ENCODE results near the gene PLEKHA1. TPM values are rescaled to one million over a fixed set of nuclear protein-coding genes. Genes with fewer than 3 reads are reported as not detected.

The PLEKHA1 gene
- total and polyA plus RNA-seq, 2 of the 4 experiments (the other 2 are of a cell fraction) = 7.2 to 9.5 TPM

DNA sequence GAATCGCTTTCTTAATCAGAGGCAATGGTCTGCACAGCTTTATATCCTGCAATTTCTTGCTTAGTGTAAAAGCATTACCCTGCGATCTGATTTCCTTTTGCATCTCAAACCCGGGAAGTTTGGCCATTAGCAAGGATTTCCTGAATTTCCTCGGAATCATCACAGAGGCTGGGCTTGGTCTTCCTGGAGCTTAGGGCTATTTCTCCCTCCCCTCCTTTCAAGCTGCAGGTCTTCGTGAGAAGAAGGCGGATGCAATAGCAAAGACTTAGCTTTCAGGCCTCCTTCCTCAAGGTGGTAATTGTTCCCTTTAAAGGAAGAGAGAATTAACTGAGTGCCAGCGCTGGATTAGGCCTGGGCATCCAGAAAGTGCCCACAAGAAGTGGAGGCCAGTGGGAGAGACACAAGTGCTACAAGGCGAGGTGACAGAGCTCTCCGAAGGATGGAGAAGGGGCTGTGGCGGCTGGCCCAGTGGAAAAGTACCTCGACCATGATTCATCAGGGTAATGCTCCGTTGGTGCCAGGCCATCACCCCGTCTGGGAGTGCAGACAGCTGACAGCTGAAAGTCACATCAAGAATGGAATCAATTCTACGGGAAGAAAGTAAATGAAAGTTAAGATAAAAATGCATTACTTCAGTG, 76.0 kb downstream of the PLEKHA1 start:
- TF ChIP-seq CHD1 (IDR thresholded peaks at IDR 0.05; ENCODE audit: low read depth, low read length) = no peak
- TF ChIP-seq CEBPB (IDR thresholded peaks at IDR 0.05; ENCODE audit: low read depth, low read length) = no peak
- no peak for TF ChIP-seq RFX5 (IDR thresholded peaks at IDR 0.05; ENCODE audit: low read depth, low read length)
- TF ChIP-seq, protein P1, sequence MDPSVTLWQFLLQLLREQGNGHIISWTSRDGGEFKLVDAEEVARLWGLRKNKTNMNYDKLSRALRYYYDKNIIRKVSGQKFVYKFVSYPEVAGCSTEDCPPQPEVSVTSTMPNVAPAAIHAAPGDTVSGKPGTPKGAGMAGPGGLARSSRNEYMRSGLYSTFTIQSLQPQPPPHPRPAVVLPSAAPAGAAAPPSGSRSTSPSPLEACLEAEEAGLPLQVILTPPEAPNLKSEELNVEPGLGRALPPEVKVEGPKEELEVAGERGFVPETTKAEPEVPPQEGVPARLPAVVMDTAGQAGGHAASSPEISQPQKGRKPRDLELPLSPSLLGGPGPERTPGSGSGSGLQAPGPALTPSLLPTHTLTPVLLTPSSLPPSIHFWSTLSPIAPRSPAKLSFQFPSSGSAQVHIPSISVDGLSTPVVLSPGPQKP (IDR thresholded peaks at IDR 0.05; ENCODE audit: borderline replicate concordance, low read depth, low read length) = no peak
- TF ChIP-seq FOS (IDR thresholded peaks at IDR 0.05; ENCODE audit: low read depth, low read length) = no peak
- Histone ChIP-seq H2AK5ac (ENCODE audit: low read depth, low read length) (no peak overlapping the region), H3K9me1 (ENCODE audit: insufficient read depth, low read length) (peaks cover 4% of the 10 kb centered on the region; the same call in 1 of the 2 replicates), H3K79me1 (ENCODE audit: low read depth in 1 of 2, low read length in 2 of 2) (no peaks in the 10 kb centered on the region), H2BK120ac (ENCODE audit: low read depth, low read length) (no peak overlapping the region), H3K4me1 (ENCODE audit: control insufficient read depth, insufficient read depth, low read length) (peaks cover 6% of the 10 kb centered on the region), H4K5ac (ENCODE audit: low read depth, low read length) (no peak overlapping the region), H2AK9ac (replicated peaks; ENCODE audit: low read depth, low read length, poor library complexity) (no peak overlapping the region), H3K36me3 (ENCODE audit: control insufficient read depth, insufficient read depth, low read length) (no peaks in the 10 kb centered on the region), H3K4ac (ENCODE audit: low read depth, low read length) (no peak overlapping the region), H3K9ac (ENCODE audit: low read depth, low read length) (no peak overlapping the region), H3K23ac (ENCODE audit: low read depth, low read length) (no peak overlapping the region), H3K18ac (ENCODE audit: low read depth, low read length) (no peak overlapping the region), H3K56ac (ENCODE audit: extremely low read depth, insufficient read depth, low read length) (no peak overlapping the region), H4K20me1 (ENCODE audit: insufficient read depth, low read length) (no peaks in the 10 kb centered on the region), H3K4me3 (ENCODE audit: insufficient read depth, low read depth, low read length) (no peak overlapping the region), H2BK5ac (ENCODE audit: low read depth, low read length, poor library complexity, severe bottlenecking) (no peak overlapping the region), H3K14ac (replicated peaks; ENCODE audit: low read depth, low read length) (no peak overlapping the region), H4K91ac (ENCODE audit: insufficient read depth, low read depth, low read length) (no peak overlapping the region; the same call in 1 of the 2 replicates), H2BK20ac (ENCODE audit: low read depth, low read length) (no peak overlapping the region), H3K27ac (ENCODE audit: insufficient read depth, low read length) (no peak overlapping the region), H2AFZ (replicated peaks; ENCODE audit: low read length, poor library complexity) (no peak overlapping the region), H3K9me3 (ENCODE audit: control insufficient read depth, insufficient read depth, low read length) (peaks cover 3% of the 10 kb centered on the region), H3K27me3 (ENCODE audit: control insufficient read depth, insufficient read depth, low read length) (no peaks in the 10 kb centered on the region; the same call in none of the 2 replicates), H3K4me2 (ENCODE audit: low read depth, low read length) (no peak overlapping the region), H2BK15ac (ENCODE audit: low read depth, low read length) (no peak overlapping the region), H4K8ac (ENCODE audit: low read depth in 2 of 2, low read length in 2 of 2) (no peak overlapping the region)
- intact Hi-C loops (cut with micrococcal nuclease) (no loop called here), in situ Hi-C loops (cut with MboI; ENCODE audit: low sequenced_read_pairs) (loop anchor here (10.0 kb wide), 1 partner anchor 114 kb away; the partner anchor contains the start of gene DMBT1), dilution Hi-C loops (cut with HindIII; ENCODE audit: low sequenced_read_pairs, unreplicated experiment) (no loop called here)
- ChIA-PET CTCF (interaction anchor here (1.1 kb wide), 1 partner anchor 16 kb away, joined by 3 read pairs; no protein-coding TSS in a partner anchor), POLR2A (ENCODE audit: unreplicated experiment) (no interaction called here)
- BruUV-seq (replicated peaks) = no TSS peak
- 73% methylated on average over 5 of the region's 14 CpGs; no CpG with 5 or more reads in 1 of the 2 experiments for WGBS, 2 experiments (ENCODE audit: extremely low coverage in 2 of 2, insufficient read length in 1 of 2)
- DNase-seq = no peak
- no peak for ATAC-seq (ENCODE audit: low read depth)
